Endothelial cell of umbilical vein (primary cell): ENCODE measurements around the gene NAA60.

Experiments used
- EZH2 ChIP-seq: IDR thresholded peaks from 2 replicates; pipeline ENCODE4 v1.6.1; 2012; ENCODE audit warnings: borderline replicate concordance, low read depth, mild to moderate bottlenecking, moderate library complexity, low read length, inconsistent platforms; ENCODE audit not compliant: severe bottlenecking
- GATA2 ChIP-seq: IDR thresholded peaks from 2 replicates; pipeline ENCODE4 v1.7.0; 2011; ENCODE audit warnings: low read depth, mild to moderate bottlenecking, moderate library complexity, mixed read lengths, low read length; ENCODE audit not compliant: insufficient read length, insufficient read depth
- JUN ChIP-seq: IDR thresholded peaks from 2 replicates; pipeline ENCODE4 v1.6.1; 2011; ENCODE audit warnings: borderline replicate concordance, low read depth; ENCODE audit not compliant: insufficient read length, insufficient read depth
- POLR2A ChIP-seq: IDR thresholded peaks from 2 replicates; pipeline ENCODE4 v1.6.1; 2012; ENCODE audit warnings: low read depth, mild to moderate bottlenecking, control low read depth, low read length
- POLR2AphosphoS5 ChIP-seq: IDR thresholded peaks from 2 replicates; pipeline ENCODE4 v1.6.1; 2012; ENCODE audit warnings: low read depth, mild to moderate bottlenecking, control low read depth, low read length, moderate library complexity; ENCODE audit not compliant: insufficient read depth
- TF ChIP-seq, protein P1 (sequence below): IDR thresholded peaks from 2 replicates; pipeline ENCODE4 v1.6.1; 2011; ENCODE audit not compliant: insufficient read depth, insufficient read length
- TF ChIP-seq, protein P2 (sequence below), 2 donors: IDR thresholded peaks; 1 replicate in 1 of 2; 2 replicates in 1 of 2; pipeline ENCODE4 v1.5.1; 2011; ENCODE audit warnings: low read length in 2 of 2, mild to moderate bottlenecking in 2 of 2, moderate library complexity in 2 of 2, control low read depth in 1 of 2, inconsistent platforms in 1 of 2, low read depth in 1 of 2; ENCODE audit not compliant: insufficient read depth in 1 of 2; ENCODE audit errors: extremely low read depth in 1 of 2

DNA sequence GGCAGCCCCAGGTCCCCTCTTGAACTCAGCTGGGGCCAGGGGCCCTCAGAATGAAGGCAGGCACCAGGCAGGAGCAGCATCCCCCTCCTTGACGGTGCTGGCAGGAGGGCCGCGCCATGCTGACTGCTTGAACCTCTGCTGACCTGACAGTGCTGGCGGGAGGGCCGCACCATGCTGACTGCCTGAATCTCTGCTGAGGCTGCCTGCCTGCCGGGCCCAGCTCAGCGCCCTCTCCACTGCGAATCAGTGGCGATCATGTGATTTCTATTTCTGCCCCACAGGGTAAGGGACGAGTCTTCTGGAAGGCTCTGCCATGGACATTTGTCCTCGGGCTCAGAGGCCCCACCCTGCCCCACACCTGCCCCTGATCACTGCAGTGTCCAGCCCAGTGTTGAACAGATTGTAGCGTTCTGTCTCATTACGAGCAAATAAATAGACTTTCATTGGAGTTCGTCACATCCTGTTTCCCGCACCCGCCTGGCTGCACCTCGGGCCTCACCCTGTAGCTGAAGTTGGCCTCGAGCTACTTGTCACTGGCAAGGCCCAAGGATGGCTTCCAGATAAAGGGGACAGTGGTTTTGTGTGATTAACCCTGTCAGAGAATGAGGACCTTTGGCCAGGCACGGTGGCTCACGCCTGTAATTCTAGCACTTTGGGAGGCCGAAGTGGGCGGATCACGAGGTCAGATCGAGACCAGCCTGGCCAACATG lies 43.2 kb downstream of the NAA60 start:
- no peak for TF ChIP-seq EZH2
- TF ChIP-seq POLR2AphosphoS5 = no peak
- TF ChIP-seq, protein P1, sequence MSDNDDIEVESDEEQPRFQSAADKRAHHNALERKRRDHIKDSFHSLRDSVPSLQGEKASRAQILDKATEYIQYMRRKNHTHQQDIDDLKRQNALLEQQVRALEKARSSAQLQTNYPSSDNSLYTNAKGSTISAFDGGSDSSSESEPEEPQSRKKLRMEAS = no peak
- TF ChIP-seq POLR2A = no peak
- TF ChIP-seq, protein P2, sequence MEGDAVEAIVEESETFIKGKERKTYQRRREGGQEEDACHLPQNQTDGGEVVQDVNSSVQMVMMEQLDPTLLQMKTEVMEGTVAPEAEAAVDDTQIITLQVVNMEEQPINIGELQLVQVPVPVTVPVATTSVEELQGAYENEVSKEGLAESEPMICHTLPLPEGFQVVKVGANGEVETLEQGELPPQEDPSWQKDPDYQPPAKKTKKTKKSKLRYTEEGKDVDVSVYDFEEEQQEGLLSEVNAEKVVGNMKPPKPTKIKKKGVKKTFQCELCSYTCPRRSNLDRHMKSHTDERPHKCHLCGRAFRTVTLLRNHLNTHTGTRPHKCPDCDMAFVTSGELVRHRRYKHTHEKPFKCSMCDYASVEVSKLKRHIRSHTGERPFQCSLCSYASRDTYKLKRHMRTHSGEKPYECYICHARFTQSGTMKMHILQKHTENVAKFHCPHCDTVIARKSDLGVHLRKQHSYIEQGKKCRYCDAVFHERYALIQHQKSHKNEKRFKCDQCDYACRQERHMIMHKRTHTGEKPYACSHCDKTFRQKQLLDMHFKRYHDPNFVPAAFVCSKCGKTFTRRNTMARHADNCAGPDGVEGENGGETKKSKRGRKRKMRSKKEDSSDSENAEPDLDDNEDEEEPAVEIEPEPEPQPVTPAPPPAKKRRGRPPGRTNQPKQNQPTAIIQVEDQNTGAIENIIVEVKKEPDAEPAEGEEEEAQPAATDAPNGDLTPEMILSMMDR (IDR thresholded peaks at IDR 0.05; ENCODE audit: extremely low read depth in 1 of 2, insufficient read depth in 1 of 2, low read depth in 1 of 2, low read length in 2 of 2) = no peak
- TF ChIP-seq JUN = no peak
- no peak for TF ChIP-seq GATA2
